COLO668 (cell line): ENCODE measurements around the gene GRIN3A.

Source experiments
- DNase-seq: peaks from one replicate; lab custom pipeline; 2025; ENCODE audit not compliant: unreplicated experiment; lab: John Stamatoyannopoulos, UW

GRIN3A gene

GRCh38 chr9:101706261-101706798 is 32.1 kb downstream of the GRIN3A start:
- DNase-seq, result no peak

- DNase-seq, result no peak
Observed at GRCh38 chr9:101705135-101705661, 33.2 kb downstream of the GRIN3A start.

- DNase-seq, result no peak
Observed at GRCh38 chr9:101702257-101702656, 36.2 kb downstream of the GRIN3A start.

DNA sequence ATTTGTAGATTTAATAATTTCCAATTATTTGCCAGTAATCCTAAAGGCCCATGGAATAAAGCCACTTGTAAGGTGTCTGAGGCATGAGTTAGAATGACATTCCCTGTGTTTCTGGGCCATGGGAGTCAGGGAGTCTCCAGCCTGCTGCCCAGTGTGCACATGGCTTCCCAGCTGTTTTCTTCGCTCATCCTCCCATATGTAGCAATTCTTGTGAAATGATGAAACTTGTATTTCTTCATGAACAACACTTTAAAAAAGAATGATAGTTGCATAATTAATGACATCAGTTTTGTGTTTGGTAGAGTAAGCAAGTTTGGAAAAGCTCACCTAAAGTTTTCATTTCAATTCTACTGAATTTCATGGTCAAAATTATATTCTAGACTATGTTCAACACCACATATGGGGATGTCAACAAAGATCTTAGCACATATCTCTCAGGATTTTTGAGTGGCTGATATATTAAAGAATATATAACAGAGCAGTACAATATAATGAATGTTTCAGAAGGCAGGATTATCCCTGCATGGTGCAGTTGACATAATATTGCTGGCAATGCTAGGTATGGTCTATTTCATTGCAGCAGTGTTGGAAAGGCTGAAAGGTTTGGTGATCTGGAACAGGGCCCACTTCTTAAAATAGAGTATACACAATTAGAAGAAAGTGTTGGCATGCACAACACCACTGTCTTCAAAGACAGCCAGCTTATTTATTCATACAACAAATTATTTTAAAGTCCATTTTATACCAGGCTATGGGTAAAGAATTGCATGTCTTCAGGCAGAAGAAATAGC is 44.7 kb downstream of the GRIN3A start:
- no peak for DNase-seq

DNA sequence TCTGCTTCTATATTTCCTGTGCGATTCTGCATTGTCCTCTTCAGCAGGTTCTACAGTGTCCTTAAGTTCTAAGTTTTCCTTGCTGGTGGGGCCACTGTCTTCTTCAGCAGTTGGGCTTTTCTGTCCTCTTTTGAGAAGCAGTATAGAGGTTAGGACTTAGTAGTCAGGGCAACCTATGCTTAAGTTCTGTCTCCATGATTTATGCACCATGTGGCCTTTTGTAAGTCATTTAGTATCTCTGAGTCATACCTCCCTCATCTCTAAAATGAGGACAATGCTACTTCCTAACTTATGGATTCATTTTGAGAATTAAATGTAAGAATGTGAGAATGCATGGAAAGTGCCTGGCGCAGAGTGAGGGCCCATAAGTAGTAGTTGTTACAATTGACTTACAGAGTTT is 46.8 kb downstream of the GRIN3A start:
- no peak for DNase-seq

- no peak for DNase-seq
Observed at GRCh38 chr9:101689039-101689438, 49.4 kb downstream of the GRIN3A start.

DNA sequence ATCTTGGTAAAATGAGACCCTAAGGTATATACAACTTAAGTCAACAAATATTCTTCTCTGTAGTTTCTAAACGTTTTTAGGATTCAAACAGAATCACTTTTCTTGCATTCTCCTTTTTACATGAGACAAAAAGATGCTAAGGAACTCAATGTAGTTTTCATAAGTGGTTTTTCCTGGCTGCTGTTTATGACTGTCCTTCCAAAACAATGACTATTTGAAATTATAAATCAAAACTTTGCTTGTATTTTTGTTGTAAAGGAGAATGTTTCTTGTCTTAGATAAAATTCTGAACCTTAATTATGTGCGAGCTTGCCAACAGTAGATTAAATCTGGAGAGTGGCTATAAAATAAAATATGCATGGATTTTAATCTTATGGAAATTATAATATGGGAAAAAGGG is 53.8 kb downstream of the GRIN3A start:
- no peak for DNase-seq

DNA sequence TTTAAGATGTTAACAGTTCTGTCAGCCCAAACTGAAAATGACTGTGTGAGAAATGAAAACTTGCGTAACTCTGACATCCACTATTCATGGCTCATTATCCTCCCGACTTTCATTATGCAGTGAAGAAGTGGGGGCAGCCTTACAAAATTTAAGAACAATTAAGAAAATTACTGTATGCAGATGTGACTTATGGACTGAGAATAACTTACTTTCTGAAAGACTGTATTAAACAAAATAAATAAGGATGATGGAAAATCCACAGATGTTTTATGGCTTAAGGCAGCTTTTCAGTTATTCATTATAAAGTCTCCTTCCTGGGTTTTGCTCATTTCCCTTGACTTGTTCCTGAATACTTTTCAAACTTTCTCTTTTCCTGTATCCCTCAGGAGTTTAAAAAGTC is 55.2 kb downstream of the GRIN3A start:
- DNase-seq, result no peak

DNA sequence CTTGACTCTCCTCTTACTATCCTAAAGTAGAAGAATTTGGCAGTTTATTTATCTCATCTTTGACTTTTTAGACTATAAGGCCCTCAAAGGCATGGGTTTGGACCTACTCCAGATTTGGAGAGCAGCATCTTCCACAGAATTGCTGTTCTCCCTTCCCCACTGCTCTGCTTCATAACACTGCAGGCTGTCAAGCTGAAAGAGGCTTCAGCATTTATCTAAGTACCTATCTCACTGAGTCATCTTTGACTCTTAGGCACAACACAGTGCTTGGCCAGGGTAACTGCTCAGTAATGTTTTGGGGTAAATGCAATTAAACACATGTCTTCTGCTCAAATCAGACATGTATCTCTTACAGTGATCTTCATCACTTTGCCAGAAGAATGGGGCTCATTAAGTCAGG is 60.6 kb downstream of the GRIN3A start:
- no peak for DNase-seq

- no peak for DNase-seq
Observed at GRCh38 chr9:101675341-101675740, 63.1 kb downstream of the GRIN3A start.

DNA sequence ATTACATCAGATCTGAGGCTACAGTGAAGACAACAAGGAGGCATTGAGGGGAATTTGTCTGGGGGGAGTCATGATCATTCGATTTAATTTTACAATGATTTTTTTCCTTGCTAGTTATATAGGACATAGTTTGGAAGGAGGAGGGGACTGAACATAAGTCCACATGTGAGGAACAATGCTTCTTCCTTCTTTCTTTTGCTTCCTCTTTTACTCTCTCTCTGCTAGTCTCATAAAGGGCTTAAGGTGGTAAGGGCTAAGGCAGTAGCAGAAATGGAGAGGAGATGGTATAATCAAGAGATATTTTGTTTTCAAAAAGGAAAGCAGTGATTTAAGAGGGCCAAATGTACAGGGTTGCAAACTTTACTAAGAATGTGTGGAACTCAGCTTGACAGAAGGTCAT is 64.3 kb downstream of the GRIN3A start:
- no peak for DNase-seq

GRCh38 chr9:101673642-101674041 is 64.8 kb downstream of the GRIN3A start:
- DNase-seq, result no peak

- no peak for DNase-seq
Observed at GRCh38 chr9:101671567-101671966, 66.9 kb downstream of the GRIN3A start.

DNA sequence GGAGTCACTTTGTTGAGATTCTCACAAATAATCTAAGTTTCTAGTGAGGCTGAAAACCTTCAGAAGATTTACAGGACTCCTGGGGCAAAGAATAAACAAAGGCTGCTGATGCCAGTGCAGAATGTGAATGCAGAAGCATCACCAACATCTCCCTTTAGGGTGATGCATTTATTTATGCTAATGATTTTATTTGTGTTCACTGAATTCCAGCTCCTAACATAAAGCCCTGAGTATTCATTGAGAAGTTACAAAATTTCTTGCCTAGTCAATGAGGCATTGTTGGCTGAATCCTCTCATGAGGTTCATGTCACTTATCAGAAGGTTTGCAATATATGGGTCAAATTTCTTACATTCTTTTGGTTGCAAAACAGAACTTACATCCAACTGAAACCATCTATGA is 70.0 kb downstream of the GRIN3A start:
- DNase-seq, result no peak

GRCh38 chr9:101664453-101664852 is 74.0 kb downstream of the GRIN3A start:
- DNase-seq, result no peak

GRCh38 chr9:101652601-101653175 is 85.8 kb downstream of the GRIN3A start:
- DNase-seq, result no peak

DNA sequence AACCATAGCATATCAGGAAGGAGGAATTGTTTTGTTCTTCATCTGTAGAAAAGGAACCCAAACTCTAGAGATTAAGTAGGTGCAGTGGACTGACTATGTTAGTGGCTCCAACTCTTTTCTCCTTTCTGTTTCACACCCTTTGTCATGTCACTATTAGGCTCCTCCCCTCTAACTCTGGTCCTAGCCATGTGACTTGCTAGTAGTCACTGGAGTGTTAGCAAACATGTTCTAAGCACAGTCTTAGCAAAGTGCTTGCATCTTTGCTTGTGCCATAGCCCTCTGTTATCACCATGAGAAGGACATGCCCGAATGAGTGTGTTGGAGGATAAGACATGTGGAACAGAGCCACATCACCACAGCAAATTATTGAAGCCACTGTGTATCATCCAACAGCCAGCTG is 88.3 kb downstream of the GRIN3A start:
- no peak for DNase-seq

GRCh38 chr9:101648493-101648892 is 90.0 kb downstream of the GRIN3A start:
- DNase-seq, result no peak

- no peak for DNase-seq
Observed at GRCh38 chr9:101639785-101640665, 98.4 kb downstream of the GRIN3A start.

- no peak for DNase-seq
Observed at GRCh38 chr9:101639311-101639710, 99.1 kb downstream of the GRIN3A start.

- no peak for DNase-seq
Observed at GRCh38 chr9:101636247-101636646, 102.2 kb downstream of the GRIN3A start.
